NT2/D1 (cell line): ENCODE results near the gene RSPH3.

Experiments used
- SUZ12 ChIP-seq: IDR thresholded peaks from 2 replicates; pipeline ENCODE4 v1.6.1; 2011; ENCODE audit not compliant: insufficient read length, insufficient read depth; ENCODE audit errors: extremely low read depth
- YY1 ChIP-seq: IDR thresholded peaks from 2 replicates; pipeline ENCODE4 v1.6.1; 2011; ENCODE audit not compliant: insufficient read length, insufficient read depth

DNA sequence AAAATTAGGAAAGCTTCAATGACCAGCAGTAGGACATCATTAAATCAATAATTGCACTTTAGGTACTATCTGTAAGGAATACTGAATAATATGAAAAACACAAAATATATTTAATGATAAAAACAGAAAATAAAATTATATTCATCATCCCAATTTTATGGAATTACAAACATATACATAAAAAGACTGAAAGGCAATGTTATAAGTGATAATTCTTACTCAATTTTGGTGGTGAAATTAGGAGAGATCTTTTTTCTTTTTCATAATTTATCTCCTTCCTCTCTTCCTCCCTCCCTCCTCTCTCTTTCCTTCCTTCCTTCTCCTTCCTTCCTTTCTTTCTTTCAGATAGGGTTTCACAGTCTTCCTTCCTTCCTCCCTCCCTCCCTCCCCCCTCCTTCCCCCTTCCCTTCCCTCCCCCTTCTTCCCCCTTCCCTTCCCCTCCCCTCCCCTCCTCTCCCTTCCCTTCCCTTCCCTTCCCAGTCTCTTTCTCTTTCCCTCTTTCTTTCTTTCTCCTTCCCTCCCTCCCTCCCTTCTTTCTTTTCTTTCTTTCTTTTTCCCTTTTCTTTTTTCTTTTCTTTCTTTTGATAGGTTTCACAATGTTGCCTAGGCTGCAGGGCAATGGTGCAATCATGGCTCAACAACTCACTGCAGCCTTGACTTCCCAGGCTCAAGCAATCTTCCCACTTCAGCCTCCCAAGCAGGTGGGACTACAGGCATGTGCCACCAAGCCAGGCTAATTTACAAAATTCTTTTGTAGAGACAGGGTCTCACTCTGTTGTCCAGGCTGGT, 36.8 kb downstream of the RSPH3 start:
- TF ChIP-seq YY1 (no peak), SUZ12 (no peak)
